ENCODE measurements around the gene C17orf75. TPM values are rescaled to one million over a fixed set of nuclear protein-coding genes. Genes with fewer than 3 reads are reported as not detected.

C17orf75 gene
- total RNA-seq, 1 experiment from 2014 or later: 22.5 TPM

DNA sequence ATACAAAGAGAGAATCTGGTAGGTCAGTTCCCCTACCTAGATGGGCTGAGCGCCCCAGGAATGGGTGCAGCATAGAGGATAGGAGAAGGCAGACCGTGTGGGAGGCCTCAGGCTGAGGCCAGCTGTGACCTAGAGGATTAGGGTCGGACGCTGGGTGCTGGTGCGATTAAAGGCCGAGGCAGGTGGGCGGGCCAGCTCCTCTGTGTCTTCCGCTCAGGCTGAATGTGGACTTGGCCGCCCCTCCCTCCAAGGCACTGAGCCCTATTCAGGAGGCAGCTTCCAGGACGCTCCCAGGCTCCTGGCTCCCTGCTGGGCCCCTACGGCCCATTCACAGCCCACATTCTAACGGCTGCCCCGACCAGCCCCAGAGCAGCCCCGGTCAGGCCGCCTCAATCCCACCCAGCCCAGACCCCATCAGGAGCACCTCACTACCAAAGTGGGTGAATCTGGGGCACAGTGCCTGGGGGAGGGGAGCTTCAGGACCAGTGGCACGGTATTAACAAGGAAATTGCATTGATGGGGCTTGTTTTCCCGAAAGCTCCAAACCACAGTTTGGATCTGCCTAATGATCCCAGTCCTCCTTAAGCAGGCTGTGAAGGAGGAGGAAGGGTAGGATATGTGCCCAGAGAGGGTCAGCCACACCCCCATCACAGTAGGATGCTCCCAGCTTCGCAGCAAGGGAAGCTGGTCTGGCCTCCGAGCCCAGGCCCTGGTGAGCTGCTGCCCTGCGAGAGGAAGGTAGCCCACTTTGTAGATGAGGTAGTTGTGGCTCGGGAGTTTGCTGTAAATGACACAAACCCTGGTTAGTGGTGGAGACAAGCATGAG is 61.9 kb downstream of the C17orf75 start:
- Histone ChIP-seq H3K9ac (ENCODE audit: low read length) (no peak overlapping the region), H3K4me3 (replicated peaks in 1 of 2; ENCODE audit: low read depth in 1 of 2, low read length in 2 of 2) (no peak overlapping the region), H2AFZ (ENCODE audit: low read depth, low read length, poor library complexity, severe bottlenecking) (no peak overlapping the region), H3K27ac (ENCODE audit: low read depth, low read length) (no peak overlapping the region), H3K36me3 (ENCODE audit: control insufficient read depth in 1 of 2, insufficient read depth in 2 of 2, low read length in 2 of 2) (no peaks in the 10 kb centered on the region), H3K9me3 (ENCODE audit: control insufficient read depth in 1 of 2, insufficient read depth in 1 of 2, low read depth in 1 of 2, low read length in 2 of 2) (no peaks in the 10 kb centered on the region), H3K27me3 (ENCODE audit: insufficient read depth, low read length) (no peaks in the 10 kb centered on the region), H3K79me2 (ENCODE audit: insufficient read depth, low read length) (no peaks in the 10 kb centered on the region), H3K4me1 (ENCODE audit: control insufficient read depth in 1 of 2, insufficient read depth in 2 of 2, low read length in 2 of 2) (peaks cover 4 to 12% of the 10 kb centered on the region in 2 experiments), H3K4me2 (ENCODE audit: low read length) (no peak overlapping the region), H3K9me2 (ENCODE audit: insufficient read depth) (no peaks in the 10 kb centered on the region), H4K20me1 (ENCODE audit: insufficient read depth) (no peaks in the 10 kb centered on the region)
- ChIA-PET RAD21 (ENCODE audit: low non-redundant PET in 1 of 2, low total read pairs in 2 of 2, uncharacterized antibody in 2 of 2, unreplicated experiment in 2 of 2) (no interaction called here), POLR2A (no interaction called here), CTCF (no interaction called here)
- no peak for DNase-seq (ENCODE audit: low read depth, low spot score)
- no TSS peak for BruUV-seq (replicated peaks)
- ATAC-seq: no peak
- intact Hi-C loops (cut with micrococcal nuclease): no loop called here
- no peak for TF ChIP-seq SP1 (IDR thresholded peaks at IDR 0.05; ENCODE audit: low read depth)
- TF ChIP-seq, protein P1, sequence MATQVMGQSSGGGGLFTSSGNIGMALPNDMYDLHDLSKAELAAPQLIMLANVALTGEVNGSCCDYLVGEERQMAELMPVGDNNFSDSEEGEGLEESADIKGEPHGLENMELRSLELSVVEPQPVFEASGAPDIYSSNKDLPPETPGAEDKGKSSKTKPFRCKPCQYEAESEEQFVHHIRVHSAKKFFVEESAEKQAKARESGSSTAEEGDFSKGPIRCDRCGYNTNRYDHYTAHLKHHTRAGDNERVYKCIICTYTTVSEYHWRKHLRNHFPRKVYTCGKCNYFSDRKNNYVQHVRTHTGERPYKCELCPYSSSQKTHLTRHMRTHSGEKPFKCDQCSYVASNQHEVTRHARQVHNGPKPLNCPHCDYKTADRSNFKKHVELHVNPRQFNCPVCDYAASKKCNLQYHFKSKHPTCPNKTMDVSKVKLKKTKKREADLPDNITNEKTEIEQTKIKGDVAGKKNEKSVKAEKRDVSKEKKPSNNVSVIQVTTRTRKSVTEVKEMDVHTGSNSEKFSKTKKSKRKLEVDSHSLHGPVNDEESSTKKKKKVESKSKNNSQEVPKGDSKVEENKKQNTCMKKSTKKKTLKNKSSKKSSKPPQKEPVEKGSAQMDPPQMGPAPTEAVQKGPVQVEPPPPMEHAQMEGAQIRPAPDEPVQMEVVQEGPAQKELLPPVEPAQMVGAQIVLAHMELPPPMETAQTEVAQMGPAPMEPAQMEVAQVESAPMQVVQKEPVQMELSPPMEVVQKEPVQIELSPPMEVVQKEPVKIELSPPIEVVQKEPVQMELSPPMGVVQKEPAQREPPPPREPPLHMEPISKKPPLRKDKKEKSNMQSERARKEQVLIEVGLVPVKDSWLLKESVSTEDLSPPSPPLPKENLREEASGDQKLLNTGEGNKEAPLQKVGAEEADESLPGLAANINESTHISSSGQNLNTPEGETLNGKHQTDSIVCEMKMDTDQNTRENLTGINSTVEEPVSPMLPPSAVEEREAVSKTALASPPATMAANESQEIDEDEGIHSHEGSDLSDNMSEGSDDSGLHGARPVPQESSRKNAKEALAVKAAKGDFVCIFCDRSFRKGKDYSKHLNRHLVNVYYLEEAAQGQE (IDR thresholded peaks at IDR 0.05; ENCODE audit: low read depth): no peak
- no peak for TF ChIP-seq YY1 (IDR thresholded peaks at IDR 0.05; ENCODE audit: extremely low read depth, insufficient replicate concordance, low read depth, low read length)
- TF ChIP-seq, protein P2, sequence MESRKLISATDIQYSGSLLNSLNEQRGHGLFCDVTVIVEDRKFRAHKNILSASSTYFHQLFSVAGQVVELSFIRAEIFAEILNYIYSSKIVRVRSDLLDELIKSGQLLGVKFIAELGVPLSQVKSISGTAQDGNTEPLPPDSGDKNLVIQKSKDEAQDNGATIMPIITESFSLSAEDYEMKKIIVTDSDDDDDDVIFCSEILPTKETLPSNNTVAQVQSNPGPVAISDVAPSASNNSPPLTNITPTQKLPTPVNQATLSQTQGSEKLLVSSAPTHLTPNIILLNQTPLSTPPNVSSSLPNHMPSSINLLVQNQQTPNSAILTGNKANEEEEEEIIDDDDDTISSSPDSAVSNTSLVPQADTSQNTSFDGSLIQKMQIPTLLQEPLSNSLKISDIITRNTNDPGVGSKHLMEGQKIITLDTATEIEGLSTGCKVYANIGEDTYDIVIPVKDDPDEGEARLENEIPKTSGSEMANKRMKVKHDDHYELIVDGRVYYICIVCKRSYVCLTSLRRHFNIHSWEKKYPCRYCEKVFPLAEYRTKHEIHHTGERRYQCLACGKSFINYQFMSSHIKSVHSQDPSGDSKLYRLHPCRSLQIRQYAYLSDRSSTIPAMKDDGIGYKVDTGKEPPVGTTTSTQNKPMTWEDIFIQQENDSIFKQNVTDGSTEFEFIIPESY (IDR thresholded peaks at IDR 0.05; ENCODE audit: extremely low read depth, insufficient replicate concordance, low read length): no peak
- TF ChIP-seq, protein P3, sequence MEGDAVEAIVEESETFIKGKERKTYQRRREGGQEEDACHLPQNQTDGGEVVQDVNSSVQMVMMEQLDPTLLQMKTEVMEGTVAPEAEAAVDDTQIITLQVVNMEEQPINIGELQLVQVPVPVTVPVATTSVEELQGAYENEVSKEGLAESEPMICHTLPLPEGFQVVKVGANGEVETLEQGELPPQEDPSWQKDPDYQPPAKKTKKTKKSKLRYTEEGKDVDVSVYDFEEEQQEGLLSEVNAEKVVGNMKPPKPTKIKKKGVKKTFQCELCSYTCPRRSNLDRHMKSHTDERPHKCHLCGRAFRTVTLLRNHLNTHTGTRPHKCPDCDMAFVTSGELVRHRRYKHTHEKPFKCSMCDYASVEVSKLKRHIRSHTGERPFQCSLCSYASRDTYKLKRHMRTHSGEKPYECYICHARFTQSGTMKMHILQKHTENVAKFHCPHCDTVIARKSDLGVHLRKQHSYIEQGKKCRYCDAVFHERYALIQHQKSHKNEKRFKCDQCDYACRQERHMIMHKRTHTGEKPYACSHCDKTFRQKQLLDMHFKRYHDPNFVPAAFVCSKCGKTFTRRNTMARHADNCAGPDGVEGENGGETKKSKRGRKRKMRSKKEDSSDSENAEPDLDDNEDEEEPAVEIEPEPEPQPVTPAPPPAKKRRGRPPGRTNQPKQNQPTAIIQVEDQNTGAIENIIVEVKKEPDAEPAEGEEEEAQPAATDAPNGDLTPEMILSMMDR (IDR thresholded peaks at IDR 0.05 in 2 of 3, conservative IDR thresholded peaks at IDR 0.05 in 1 of 3; ENCODE audit: borderline replicate concordance in 1 of 3, insufficient read depth in 1 of 3, low read depth in 2 of 3, low read length in 2 of 3): no peak
- no peak for TF ChIP-seq RAD21 (IDR thresholded peaks at IDR 0.05; ENCODE audit: low read depth)
- TF ChIP-seq CEBPB (IDR thresholded peaks at IDR 0.05; ENCODE audit: low read depth): no peak

All from HCT116 (cell line).